Gastrocnemius medialis (tissue), 4 donors: Measurements from ENCODE around the gene TFF1.

ENCODE experiments used
- POLR2A ChIP-seq, 2 donors: fragments of 450-650 bp; IDR thresholded peaks; one replicate each; pipeline ENCODE4 v1.6.1; 2017; ENCODE audit warnings: antibody characterized with exemption in 2 of 2, mild to moderate bottlenecking in 2 of 2, moderate library complexity in 2 of 2
- TF ChIP-seq, protein P1 (sequence below), 5 experiments: fragments of 450-650 bp in 3 of 5; fragments of 200-600 bp in 2 of 5; sonication (generic) in 2 of 5; IDR thresholded peaks in 4 of 5; conservative IDR thresholded peaks in 1 of 5; 1 replicate in 4 of 5; 2 replicates in 1 of 5; pipeline ENCODE4 v1.5.1; 2016 to 2019; ENCODE audit warnings: antibody characterized with exemption in 5 of 5, mild to moderate bottlenecking in 3 of 5, moderate library complexity in 3 of 5

DNA sequence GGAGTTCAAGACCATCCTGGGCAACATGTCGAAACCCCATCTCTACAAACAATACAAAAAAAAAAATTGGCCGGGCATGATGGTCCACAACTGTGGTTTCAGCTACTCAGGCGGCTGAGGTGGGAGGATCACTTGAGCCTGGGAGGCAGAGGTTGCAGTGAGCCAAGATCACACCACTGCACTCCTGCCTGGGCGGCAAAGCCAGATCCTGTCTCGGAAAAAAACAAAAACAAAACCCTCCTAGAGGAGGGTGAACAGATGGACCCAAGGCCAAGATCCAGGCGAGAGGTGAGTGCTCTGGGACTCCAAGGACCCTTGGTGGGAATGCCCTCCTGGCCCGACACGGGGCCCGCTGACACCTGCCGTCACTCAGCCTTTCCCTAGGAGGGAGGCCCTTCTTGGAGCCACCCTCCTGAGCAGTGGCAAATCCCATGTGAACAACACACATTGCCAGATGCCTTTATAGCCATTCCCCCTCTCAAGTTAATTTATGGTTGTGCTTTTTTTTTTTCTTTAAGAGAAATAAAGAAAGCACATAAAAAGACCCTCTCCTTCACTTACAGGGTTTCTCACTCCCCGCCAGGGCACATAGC lies 15.9 kb downstream of the TFF1 start:
- TF ChIP-seq, protein P1, sequence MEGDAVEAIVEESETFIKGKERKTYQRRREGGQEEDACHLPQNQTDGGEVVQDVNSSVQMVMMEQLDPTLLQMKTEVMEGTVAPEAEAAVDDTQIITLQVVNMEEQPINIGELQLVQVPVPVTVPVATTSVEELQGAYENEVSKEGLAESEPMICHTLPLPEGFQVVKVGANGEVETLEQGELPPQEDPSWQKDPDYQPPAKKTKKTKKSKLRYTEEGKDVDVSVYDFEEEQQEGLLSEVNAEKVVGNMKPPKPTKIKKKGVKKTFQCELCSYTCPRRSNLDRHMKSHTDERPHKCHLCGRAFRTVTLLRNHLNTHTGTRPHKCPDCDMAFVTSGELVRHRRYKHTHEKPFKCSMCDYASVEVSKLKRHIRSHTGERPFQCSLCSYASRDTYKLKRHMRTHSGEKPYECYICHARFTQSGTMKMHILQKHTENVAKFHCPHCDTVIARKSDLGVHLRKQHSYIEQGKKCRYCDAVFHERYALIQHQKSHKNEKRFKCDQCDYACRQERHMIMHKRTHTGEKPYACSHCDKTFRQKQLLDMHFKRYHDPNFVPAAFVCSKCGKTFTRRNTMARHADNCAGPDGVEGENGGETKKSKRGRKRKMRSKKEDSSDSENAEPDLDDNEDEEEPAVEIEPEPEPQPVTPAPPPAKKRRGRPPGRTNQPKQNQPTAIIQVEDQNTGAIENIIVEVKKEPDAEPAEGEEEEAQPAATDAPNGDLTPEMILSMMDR (IDR thresholded peaks at IDR 0.05 in 4 of 5, conservative IDR thresholded peaks at IDR 0.05 in 1 of 5) = no peak
- no peak for TF ChIP-seq POLR2A (IDR thresholded peaks at IDR 0.05)
